ENCODE data around the gene SCARB2. TPM values are rescaled to one million over a fixed set of nuclear protein-coding genes. Genes with fewer than 3 reads are reported as not detected.
A peak's percentile ranks its signal among the peaks of the same experiment; 100 is the strongest.

SCARB2 gene
- total RNA-seq, 4 donors from 2014 or later, result 178 to 271 (median 206) TPM

DNA sequence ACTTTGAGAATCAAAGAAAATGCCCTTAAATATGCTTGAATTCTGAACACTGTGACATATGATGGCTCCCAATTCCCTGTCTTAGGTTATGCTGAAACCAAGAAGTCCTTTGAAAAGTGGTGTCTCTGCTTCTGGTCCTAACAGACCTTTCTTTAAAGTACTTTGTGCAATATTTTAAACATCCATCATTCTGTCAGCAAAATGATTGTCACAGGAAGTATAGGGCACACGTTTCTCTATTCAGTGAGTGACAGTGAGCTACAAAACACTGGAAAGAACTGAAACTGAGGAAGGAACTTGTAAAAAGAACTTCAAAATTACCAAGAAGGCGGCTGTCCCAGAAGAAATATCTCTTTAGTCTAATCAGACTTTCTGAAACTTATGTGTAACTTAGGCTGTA is 53.3 kb downstream of the SCARB2 start:
- Histone ChIP-seq H3K4me1 (peaks cover 3 to 5% of the 10 kb centered on the region in 2 donors), H3K27ac (no peak overlapping the region), H3K27me3 (no peaks in the 10 kb centered on the region), H3K36me3 (peaks cover 27 to 32% of the 10 kb centered on the region in 2 donors), H3K4me3 (replicated peaks in 1 of 3) (no peak overlapping the region), H3K9me3 (no peaks in the 10 kb centered on the region)
- DNase-seq, result no peak
- TF ChIP-seq POLR2A (IDR thresholded peaks at IDR 0.05) (no peak), CTCF (IDR thresholded peaks at IDR 0.05) (no peak)
- intact Hi-C loops (cut with DNase I), result no loop called here
- WGBS, 2 donors, result 35 to 68% methylated on average over 2 of the region's 2 CpGs

GRCh38 chr4:76156635-76157034 is 57.0 kb downstream of the SCARB2 start:
- Histone ChIP-seq H3K36me3 (peaks cover 8 to 13% of the 10 kb centered on the region in 2 donors), H3K27me3 (no peaks in the 10 kb centered on the region), H3K4me1 (peaks cover 3 to 5% of the 10 kb centered on the region in 2 donors), H3K4me3 (replicated peaks in 1 of 3) (no peak overlapping the region), H3K27ac (no peak overlapping the region), H3K9me3 (no peaks in the 10 kb centered on the region)
- intact Hi-C loops (cut with DNase I), result no loop called here
- WGBS, 2 donors, result 8% methylated on average over 2 of the region's 2 CpGs
- peak; percentile 5 to 11 for DNase-seq
- TF ChIP-seq POLR2A (IDR thresholded peaks at IDR 0.05), result no peak
- TF ChIP-seq CTCF (IDR thresholded peaks at IDR 0.05), result no peak

GRCh38 chr4:76155979-76156378 is 57.6 kb downstream of the SCARB2 start:
- no peak for DNase-seq
- H3K4me1 ChIP-seq, result peaks cover 3 to 5% of the 10 kb centered on the region in 2 donors
- intact Hi-C loops (cut with DNase I), result no loop called here
- H3K27me3 ChIP-seq, result no peaks in the 10 kb centered on the region
- H3K9me3 ChIP-seq, result no peaks in the 10 kb centered on the region
- H3K27ac ChIP-seq, result no peak overlapping the region
- H3K4me3 ChIP-seq (replicated peaks in 1 of 3), result no peak overlapping the region
- TF ChIP-seq POLR2A (IDR thresholded peaks at IDR 0.05), result no peak
- no peak for TF ChIP-seq CTCF (IDR thresholded peaks at IDR 0.05)
- 65 to 97% methylated on average over 3 of the region's 3 CpGs for WGBS, 2 donors
- H3K36me3 ChIP-seq, result peaks cover 3 to 7% of the 10 kb centered on the region in 2 donors

DNA sequence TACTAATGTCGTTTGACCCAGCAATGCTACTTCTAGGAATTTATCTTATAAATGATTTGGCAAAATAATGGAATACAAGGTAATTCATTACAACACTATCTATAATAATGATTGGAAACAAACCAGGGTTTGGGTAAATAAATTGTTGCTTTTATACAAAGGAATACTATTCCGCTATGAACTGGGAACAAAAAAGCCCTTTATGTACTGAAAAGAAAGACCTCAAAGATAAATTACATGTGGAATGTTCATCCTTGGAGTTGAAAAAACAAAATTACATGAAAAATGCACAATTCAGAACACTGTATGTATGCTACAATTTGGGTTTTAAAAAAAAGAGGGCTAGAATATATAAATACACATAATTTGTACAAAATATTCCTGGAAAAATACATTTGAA is 60.3 kb downstream of the SCARB2 start:
- WGBS, 2 donors, result 88 to 94% methylated on average over 2 of the region's 2 CpGs
- no peak for DNase-seq
- H3K36me3 ChIP-seq, result no peaks in the 10 kb centered on the region
- H3K9me3 ChIP-seq, result no peaks in the 10 kb centered on the region
- no peak overlapping the region for H3K27ac ChIP-seq
- no peaks in the 10 kb centered on the region for H3K27me3 ChIP-seq
- no peak overlapping the region for H3K4me3 ChIP-seq (replicated peaks in 1 of 3)
- H3K4me1 ChIP-seq, result peaks cover 13 to 16% of the 10 kb centered on the region in 2 donors
- intact Hi-C loops (cut with DNase I), result no loop called here
- TF ChIP-seq POLR2A (IDR thresholded peaks at IDR 0.05) (no peak), CTCF (IDR thresholded peaks at IDR 0.05) (no peak)

DNA sequence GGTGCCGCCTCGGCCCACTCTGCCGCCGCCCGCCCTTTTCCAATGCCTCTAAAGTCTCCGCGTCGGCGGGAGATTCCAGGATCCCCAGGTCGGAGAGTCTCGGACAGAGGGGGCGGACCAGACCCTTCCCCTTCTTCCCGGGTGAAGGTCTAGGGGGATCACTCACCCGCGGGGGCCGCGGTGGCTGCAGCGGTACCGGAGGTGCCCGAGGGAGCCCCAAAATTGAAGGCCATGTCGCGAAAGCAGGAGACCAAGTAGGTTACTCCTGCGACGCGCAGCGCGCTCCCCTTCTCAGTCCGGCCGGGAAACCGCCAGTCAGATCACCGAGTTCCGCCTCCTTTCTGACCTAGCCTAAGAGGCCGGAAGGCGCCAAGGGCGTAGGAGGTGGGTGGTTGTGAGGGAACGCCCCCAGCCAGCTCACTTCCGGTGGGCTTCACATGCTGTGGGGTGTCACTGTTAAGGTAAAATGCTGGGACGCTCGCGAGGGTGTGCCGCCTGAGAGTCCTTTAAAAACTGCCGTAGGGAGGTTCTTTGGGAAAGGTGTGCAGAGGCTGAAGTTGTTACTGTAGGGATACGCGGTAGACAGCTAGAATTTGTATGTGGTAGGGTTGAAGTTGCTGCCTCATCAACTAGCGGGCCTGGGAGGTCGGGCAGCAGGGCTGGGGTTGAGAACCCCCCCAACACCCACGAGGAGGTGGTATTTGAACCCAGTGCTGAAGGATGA is 65.3 kb downstream of the SCARB2 start, which contains the start of gene NUP54:
Gene NUP54 (minus strand): TSS at position 256 of the 724 bp plus-strand sequence. CDS start 23 bp downstream, at position 233.
- H3K4me3 ChIP-seq (replicated peaks in 1 of 3), result peak within 1 kb of the TSS; percentile 19 to 92 (median 78)
- 0 to 1% methylated on average over 24 to 26 of the region's 47 CpGs for WGBS, 2 donors
- intact Hi-C loops (cut with DNase I), result no loop called here
- peak; percentile 95 to 96 for DNase-seq
- H3K9me3 ChIP-seq, result no peaks in the 10 kb centered on the region
- H3K4me1 ChIP-seq, result peaks cover 20 to 23% of the 10 kb centered on the region in 2 donors
- peak within 1 kb of the TSS; percentile 81 to 92 (median 84) for H3K27ac ChIP-seq
- no peak for TF ChIP-seq CTCF (IDR thresholded peaks at IDR 0.05)
- TF ChIP-seq POLR2A (IDR thresholded peaks at IDR 0.05), result peak; percentile 43 to 82
- H3K27me3 ChIP-seq, result no peaks in the 10 kb centered on the region
- peaks cover 0 to 1% of the 10 kb centered on the region in 2 donors for H3K36me3 ChIP-seq
